Stimulated activated naive CD8-positive, alpha-beta T cell treated with anti-CD3 and anti-CD28 coated beads, Interleukin-15, amount 100 ng/mL, for 72 hours (primary cell): ENCODE data around the gene GIMAP8.
"Not testable (repeated sequence)": the region's sequence is repeated elsewhere in the genome, so short reads cannot be mapped to it uniquely, and the experiment has no call there.

Source experiments
- ATAC-seq: fragments of 150-1000 bp; cut with Tn5 transposase; 2 replicates; pipeline ENCODE4 v1.10.0; 2021; ENCODE audit warnings: mild to moderate bottlenecking, moderate library complexity
- DNase-seq, 2 donors: peaks; one replicate each; pipeline ENCODE4 v3.0.0; 2021 to 2022
- H3K27ac Mint-ChIP-seq, 2 donors: one replicate each; pipeline ENCODE4 v1.8.0; 2022; ENCODE audit warnings: mild to moderate bottlenecking in 2 of 2, mixed read lengths in 2 of 2, moderate library complexity in 2 of 2
- H3K27me3 Mint-ChIP-seq: one replicate; pipeline ENCODE4 v1.8.0; 2022; ENCODE audit warnings: mixed read lengths
- H3K4me1 Mint-ChIP-seq: one replicate; pipeline ENCODE4 v1.8.0; 2022; ENCODE audit warnings: mild to moderate bottlenecking, mixed read lengths
- H3K4me3 Mint-ChIP-seq, 2 donors: one replicate each; pipeline ENCODE4 v1.8.0; 2022; ENCODE audit warnings: mild to moderate bottlenecking in 2 of 2, mixed read lengths in 2 of 2, moderate library complexity in 1 of 2
- H3K9me3 Mint-ChIP-seq, 2 donors: one replicate each; pipeline ENCODE4 v1.8.0; 2022; ENCODE audit warnings: mixed read lengths in 2 of 2

The GIMAP8 gene

GRCh38 chr7:150463461-150463860, 13.0 kb downstream of the GIMAP8 start:
- ATAC-seq, result peak; percentile 71
- no peak for DNase-seq
- H3K27ac Mint-ChIP-seq, result peak overlapping the region; percentile 6 to 30
- peaks cover 44 to 48% of the 10 kb centered on the region in 2 donors for H3K9me3 Mint-ChIP-seq
- H3K4me1 Mint-ChIP-seq, result peaks cover 56% of the 10 kb centered on the region
- H3K4me3 Mint-ChIP-seq, result peak overlapping the region in 1 of 2 donors; percentile 13
- no peaks in the 10 kb centered on the region for H3K27me3 Mint-ChIP-seq

- H3K27me3 Mint-ChIP-seq, result no peaks in the 10 kb centered on the region
- no peak overlapping the region for H3K4me3 Mint-ChIP-seq
- no peak for ATAC-seq
- H3K4me1 Mint-ChIP-seq, result peaks cover 71% of the 10 kb centered on the region
- H3K27ac Mint-ChIP-seq, result no peak overlapping the region
- DNase-seq, result no peak
- H3K9me3 Mint-ChIP-seq, result peaks cover 34 to 37% of the 10 kb centered on the region in 2 donors
Observed at GRCh38 chr7:150464962-150465361, 14.5 kb downstream of the GIMAP8 start.

- ATAC-seq, result no peak
- Mint-ChIP-seq H3K4me3 (no peak overlapping the region), H3K9me3 (peaks cover 32 to 33% of the 10 kb centered on the region in 2 donors), H3K4me1 (peaks cover 74% of the 10 kb centered on the region), H3K27me3 (no peaks in the 10 kb centered on the region), H3K27ac (no peak overlapping the region)
- no peak for DNase-seq
Observed at GRCh38 chr7:150465414-150465813, 15.0 kb downstream of the GIMAP8 start.

GRCh38 chr7:150466477-150466876, 16.0 kb downstream of the GIMAP8 start:
- peaks cover 22 to 23% of the 10 kb centered on the region in 2 donors for H3K9me3 Mint-ChIP-seq

GRCh38 chr7:150468241-150468640, 17.8 kb downstream of the GIMAP8 start:
- DNase-seq, result no peak
- peak overlapping the region in 1 of 2 donors; percentile 28 for H3K27ac Mint-ChIP-seq
- peaks cover 5 to 6% of the 10 kb centered on the region in 2 donors for H3K9me3 Mint-ChIP-seq
- H3K4me1 Mint-ChIP-seq, result peaks cover 73% of the 10 kb centered on the region
- peak; percentile 79 for ATAC-seq
- no peaks in the 10 kb centered on the region for H3K27me3 Mint-ChIP-seq
- H3K4me3 Mint-ChIP-seq, result peak overlapping the region in 1 of 2 donors; percentile 65

More at GRCh38 chr7:150466477-150466876, 16.0 kb downstream of the GIMAP8 start:
- peaks cover 74% of the 10 kb centered on the region for H3K4me1 Mint-ChIP-seq
- ATAC-seq, result no peak
- H3K4me3 Mint-ChIP-seq, result no peak overlapping the region
- DNase-seq, result no peak
- no peak overlapping the region for H3K27ac Mint-ChIP-seq
- H3K27me3 Mint-ChIP-seq, result no peaks in the 10 kb centered on the region

GRCh38 chr7:150471886-150472285, 21.5 kb downstream of the GIMAP8 start:
- no peak for ATAC-seq
- Mint-ChIP-seq H3K27ac (no peak overlapping the region), H3K4me1 (peaks cover 70% of the 10 kb centered on the region), H3K9me3 (peaks cover 0 to 6% of the 10 kb centered on the region in 2 donors), H3K4me3 (no peak overlapping the region), H3K27me3 (no peaks in the 10 kb centered on the region)
- no peak for DNase-seq

- H3K4me1 Mint-ChIP-seq, result peaks cover 70% of the 10 kb centered on the region
- H3K27me3 Mint-ChIP-seq, result no peaks in the 10 kb centered on the region
- DNase-seq (no peak), ATAC-seq (no peak)
- H3K4me3 Mint-ChIP-seq, result no peak overlapping the region
- no peak overlapping the region for H3K27ac Mint-ChIP-seq
- peaks cover 0 to 6% of the 10 kb centered on the region in 2 donors for H3K9me3 Mint-ChIP-seq
Observed at GRCh38 chr7:150473902-150474301, 23.5 kb downstream of the GIMAP8 start.

GRCh38 chr7:150476285-150476684, 25.9 kb downstream of the GIMAP8 start:
- DNase-seq (no peak), ATAC-seq (peak; percentile 76)
- H3K4me1 Mint-ChIP-seq, result peaks cover 79% of the 10 kb centered on the region
- H3K4me3 Mint-ChIP-seq, result peak overlapping the region; percentile 68 to 90
- H3K27ac Mint-ChIP-seq, result peak overlapping the region; percentile 94 to 98
- no peaks in the 10 kb centered on the region for H3K27me3 Mint-ChIP-seq
- peaks cover 0 to 6% of the 10 kb centered on the region in 2 donors for H3K9me3 Mint-ChIP-seq

GRCh38 chr7:150476819-150477631, 26.6 kb downstream of the GIMAP8 start:
- Mint-ChIP-seq H3K4me1 (peaks cover 82% of the 10 kb centered on the region), H3K27me3 (no peaks in the 10 kb centered on the region), H3K27ac (peak overlapping the region; percentile 94 to 98), H3K4me3 (peak overlapping the region; percentile 68 to 90), H3K9me3 (peaks cover 0 to 6% of the 10 kb centered on the region in 2 donors)
- peak; percentile 22 for ATAC-seq
- DNase-seq, result peak in 1 of 2 donors; percentile 37

GRCh38 chr7:150479023-150479716, 28.7 kb downstream of the GIMAP8 start:
- H3K9me3 Mint-ChIP-seq, result peaks cover 0 to 6% of the 10 kb centered on the region in 2 donors
- H3K27ac Mint-ChIP-seq, result peak overlapping the region in 1 of 2 donors; percentile 92

GRCh38 chr7:150481186-150481920, 30.9 kb downstream of the GIMAP8 start:
- ATAC-seq (peak; percentile 81), DNase-seq (peak; percentile 27 to 55)
- no peaks in the 10 kb centered on the region for H3K27me3 Mint-ChIP-seq
- no peaks in the 10 kb centered on the region for H3K9me3 Mint-ChIP-seq
- H3K4me3 Mint-ChIP-seq, result peak overlapping the region; percentile 87 to 88
- H3K27ac Mint-ChIP-seq, result peak overlapping the region; percentile 97 to 99
- peaks cover 97% of the 10 kb centered on the region for H3K4me1 Mint-ChIP-seq

More at GRCh38 chr7:150479023-150479716, 28.7 kb downstream of the GIMAP8 start:
- no peaks in the 10 kb centered on the region for H3K27me3 Mint-ChIP-seq
- H3K4me3 Mint-ChIP-seq, result peak overlapping the region; percentile 54 to 71
- peaks cover 92% of the 10 kb centered on the region for H3K4me1 Mint-ChIP-seq
- DNase-seq, result no peak
- ATAC-seq, result peak; percentile 60

- ATAC-seq (peak; percentile 16), DNase-seq (no peak)
- Mint-ChIP-seq H3K27me3 (no peaks in the 10 kb centered on the region), H3K4me3 (peak overlapping the region; percentile 87 to 88), H3K27ac (peak overlapping the region; percentile 97 to 99), H3K4me1 (peaks cover 96% of the 10 kb centered on the region), H3K9me3 (no peaks in the 10 kb centered on the region)
Observed at GRCh38 chr7:150481922-150482321, 31.5 kb downstream of the GIMAP8 start.

- not testable (repeated sequence) for DNase-seq, ATAC-seq, H3K27me3 Mint-ChIP-seq, H3K9me3 Mint-ChIP-seq
- H3K4me1 Mint-ChIP-seq, result peaks cover 91% of the 10 kb centered on the region
- H3K4me3 Mint-ChIP-seq, result peak overlapping the region; percentile 72 to 83
- H3K27ac Mint-ChIP-seq, result peak overlapping the region; percentile 14 to 96
Observed at GRCh38 chr7:150483514-150483913, 33.1 kb downstream of the GIMAP8 start.

GRCh38 chr7:150484071-150484470, 33.6 kb downstream of the GIMAP8 start:
- Mint-ChIP-seq H3K4me3 (peak overlapping the region; percentile 72 to 83), H3K4me1 (peaks cover 86% of the 10 kb centered on the region), H3K27ac (peak overlapping the region in 1 of 2 donors; percentile 60)
- H3K9me3 Mint-ChIP-seq, H3K27me3 Mint-ChIP-seq, ATAC-seq, DNase-seq: not testable (repeated sequence)

- no peak for DNase-seq
- no peak for ATAC-seq
- Mint-ChIP-seq H3K27me3 (no peaks in the 10 kb centered on the region), H3K4me1 (peaks cover 51% of the 10 kb centered on the region), H3K27ac (no peak overlapping the region), H3K4me3 (no peak overlapping the region), H3K9me3 (peaks cover 4 to 14% of the 10 kb centered on the region in 2 donors)
Observed at GRCh38 chr7:150487625-150488024, 37.2 kb downstream of the GIMAP8 start.
